Left ventricle myocardium superior (tissue), 1 donor: ENCODE data around the gene RPTOR. TPM values are rescaled to one million over a fixed set of nuclear protein-coding genes. Genes with fewer than 3 reads are reported as not detected.
"Not testable (repeated sequence)": the region's sequence is repeated elsewhere in the genome, so short reads cannot be mapped to it uniquely, and the experiment has no call there.

Source experiments
- ATAC-seq: fragments of 200-7000 bp; cut with Tn5 transposase; one replicate; pipeline ENCODE4 v1.9.1; 2020; ENCODE audit warnings: mild to moderate bottlenecking, moderate library complexity
- DNase-seq: peaks from one replicate; pipeline ENCODE4 v3.0.0-alpha.2; 2020
- intact Hi-C: fragments of 100-400 bp; cut with micrococcal nuclease; formaldehyde crosslinking; loops from one replicate; pipeline ENCODE4 v1.11.0; 2022
- total RNA-seq: library from RNA; stranded (reverse); fragmentation: NEBNext Ultra II Directional; extraction: Animal tissue kit (Norgen Biotek cat#: 25700); gene quantifications from one replicate; pipeline ENCODE4 v1.2.1, GENCODE V29; 2021
- donor health status: DM: no; HTN: yes; CAD: no; lungs with severe emphysema.

Gene RPTOR
- total RNA-seq, 1 donor from 2014 or later: 20.9 TPM

DNA sequence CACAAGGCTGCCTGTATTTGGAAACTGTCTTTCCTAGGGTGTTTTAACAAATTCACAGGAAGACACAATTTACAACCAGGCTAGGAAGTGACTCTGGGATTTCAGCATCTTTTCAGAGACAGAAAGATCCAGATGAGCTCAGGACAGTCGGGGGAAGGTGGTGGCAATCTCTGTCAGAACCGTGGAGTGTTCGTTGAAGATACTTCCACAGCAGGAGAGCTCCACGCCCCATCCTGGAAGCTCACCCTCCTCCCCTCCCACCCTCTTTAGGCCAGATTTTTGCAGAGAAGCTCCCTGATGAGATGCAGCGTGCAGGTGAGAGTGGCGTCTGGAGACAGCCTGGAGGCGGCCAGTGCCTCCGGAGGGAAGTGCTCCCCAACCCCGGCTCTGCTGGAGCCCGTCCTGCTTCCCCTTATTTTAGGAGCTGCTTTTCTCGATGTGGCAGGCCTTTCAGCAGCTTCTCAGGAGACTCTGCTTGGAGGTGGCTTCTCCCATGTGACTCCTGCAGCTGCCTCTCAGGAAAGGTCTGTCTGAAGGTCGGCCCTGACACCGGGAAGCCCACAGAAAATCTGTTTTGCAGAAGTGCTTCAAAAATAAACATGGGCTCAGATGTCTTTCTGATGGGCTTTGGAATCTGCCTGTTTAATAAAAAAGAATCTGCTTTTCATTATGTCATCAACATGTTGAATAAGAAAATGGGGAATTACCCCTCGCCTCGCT, 260.6 kb downstream of the RPTOR start:
- intact Hi-C loops: no loop called here
- no peak for ATAC-seq
- no peak for DNase-seq

- intact Hi-C loops: no loop called here
- ATAC-seq: no peak
Observed at GRCh38 chr17:80807014-80807413, 262.4 kb downstream of the RPTOR start.

GRCh38 chr17:80807882-80808281, 263.2 kb downstream of the RPTOR start:
- ATAC-seq: no peak
- no peak for DNase-seq

More at GRCh38 chr17:80807014-80807413, 262.4 kb downstream of the RPTOR start:
- no peak for DNase-seq

DNA sequence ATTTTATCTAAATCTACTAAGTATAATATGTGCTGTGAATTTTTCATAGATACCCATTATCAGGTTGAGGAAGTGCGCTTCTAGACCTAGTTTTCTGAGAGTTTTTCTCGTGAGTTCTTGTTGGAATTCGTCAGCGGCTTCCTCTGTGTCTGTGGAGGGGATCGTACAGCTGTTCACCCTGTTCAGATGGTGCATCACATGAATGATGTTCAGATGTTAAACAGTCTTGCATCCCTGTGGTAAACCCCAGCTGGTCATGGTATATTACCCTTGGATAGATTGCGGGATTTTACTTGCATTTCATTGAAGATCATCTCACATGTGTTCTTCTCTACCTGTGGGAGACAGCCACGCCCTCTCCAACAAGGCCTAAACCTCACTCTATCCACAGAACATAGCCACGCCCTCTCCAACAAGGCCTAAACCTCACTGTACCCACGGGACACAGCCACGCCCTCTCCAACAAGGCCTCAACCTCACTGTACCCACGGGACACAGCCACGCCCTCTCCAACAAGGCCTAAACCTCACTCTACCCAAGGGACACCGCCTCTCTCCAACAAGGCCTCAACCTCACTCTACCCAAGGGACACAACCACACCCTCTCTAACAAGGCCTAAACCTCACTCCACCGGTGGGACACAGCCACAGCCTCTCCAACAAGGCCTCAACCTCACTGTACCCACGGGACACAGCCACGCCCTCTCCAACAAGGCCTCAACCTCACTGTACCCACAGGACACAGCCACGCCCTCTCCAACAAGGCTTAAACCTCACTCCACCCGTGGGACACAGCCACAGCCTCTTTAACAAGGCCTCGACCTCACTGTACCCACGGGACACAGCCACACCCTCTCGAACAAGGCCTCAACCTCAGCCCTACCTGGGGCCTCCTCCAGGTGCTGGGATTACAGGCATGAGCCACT, 266.8 kb downstream of the RPTOR start:
- ATAC-seq: no peak
- intact Hi-C loops: no loop called here
- no peak for DNase-seq

More at GRCh38 chr17:80807882-80808281, 263.2 kb downstream of the RPTOR start:
- intact Hi-C loops: no loop called here

- intact Hi-C loops: no loop called here
- DNase-seq: no peak
- ATAC-seq: no peak
Observed at GRCh38 chr17:80812362-80813088, 267.9 kb downstream of the RPTOR start.

DNA sequence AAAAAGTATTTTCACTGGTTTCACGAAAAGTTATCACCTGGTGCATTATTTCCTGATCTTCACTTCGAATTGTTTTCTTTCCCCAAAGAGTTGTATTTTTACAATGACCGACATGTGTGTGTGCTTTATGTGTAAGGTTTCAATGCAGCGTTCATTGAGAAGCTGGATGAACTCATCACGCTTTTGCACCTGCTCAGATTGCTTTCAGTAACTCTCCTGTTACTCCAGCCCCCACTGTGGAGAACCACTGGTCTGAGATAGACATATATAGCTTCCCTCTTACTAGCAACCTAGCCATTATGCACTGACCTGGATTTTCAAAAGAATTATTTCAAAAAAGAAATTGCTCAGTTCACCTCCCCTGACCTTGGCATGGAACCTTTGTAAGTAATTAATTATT, 268.7 kb downstream of the RPTOR start:
- intact Hi-C loops: no loop called here
- ATAC-seq (no peak), DNase-seq (no peak)

- intact Hi-C loops: no loop called here
Observed at GRCh38 chr17:80814491-80814890, 269.9 kb downstream of the RPTOR start.

DNA sequence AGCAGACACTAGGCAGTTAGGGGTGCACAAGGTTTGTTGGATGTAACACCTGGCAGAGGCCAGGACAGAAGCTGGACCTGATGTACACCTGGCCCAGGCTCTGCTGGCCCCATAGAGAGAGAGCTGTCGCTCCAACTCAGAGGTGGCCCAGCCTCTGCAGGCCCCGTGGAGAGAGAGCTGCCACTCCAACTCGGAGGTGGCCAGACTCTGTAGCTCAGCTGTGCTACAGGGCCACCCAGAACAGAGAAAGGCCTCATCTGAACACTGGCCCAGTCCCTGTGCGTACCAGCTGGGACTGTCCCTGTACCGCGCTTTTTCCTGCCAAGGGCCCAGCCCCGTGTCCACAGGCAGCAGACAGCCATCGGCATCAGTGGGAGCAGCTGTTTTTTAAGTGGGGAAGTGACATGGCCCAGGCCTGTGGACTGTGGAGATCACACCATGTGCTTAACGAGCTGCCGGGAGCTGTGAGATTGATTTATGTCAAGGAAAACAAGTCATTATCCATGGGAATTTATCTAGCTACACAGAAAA, 270.6 kb downstream of the RPTOR start:
- ATAC-seq (no peak), DNase-seq (no peak)
- intact Hi-C loops: no loop called here

More at GRCh38 chr17:80814491-80814890, 269.9 kb downstream of the RPTOR start:
- no peak for ATAC-seq
- no peak for DNase-seq

DNA sequence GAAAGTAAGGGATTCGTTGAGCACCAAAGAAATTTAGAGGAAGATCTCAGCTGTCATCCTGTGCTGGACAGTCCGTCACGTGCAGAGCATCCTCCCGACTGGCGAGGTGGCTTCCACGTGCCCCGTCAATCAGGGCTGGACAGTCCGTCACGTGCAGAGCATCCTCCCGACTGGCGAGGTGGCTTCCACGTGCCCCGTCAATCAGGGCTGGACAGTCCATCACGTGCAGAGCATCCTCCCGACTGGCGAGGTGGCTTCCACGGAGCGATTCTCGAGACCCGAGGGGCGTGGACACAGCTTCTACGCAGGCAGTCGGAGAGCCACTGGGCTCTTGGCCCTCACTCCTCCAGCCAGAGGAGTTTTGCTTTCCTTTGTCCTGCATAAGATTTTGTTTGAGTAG, 271.1 kb downstream of the RPTOR start:
- DNase-seq, ATAC-seq, intact Hi-C loops: not testable (repeated sequence)

GRCh38 chr17:80816241-80817103, 271.8 kb downstream of the RPTOR start:
- no peak for DNase-seq

GRCh38 chr17:80817321-80817845, 272.7 kb downstream of the RPTOR start:
- ATAC-seq (no peak), DNase-seq (no peak)
- intact Hi-C loops: no loop called here

More at GRCh38 chr17:80816241-80817103, 271.8 kb downstream of the RPTOR start:
- intact Hi-C loops: no loop called here
- no peak for ATAC-seq

DNA sequence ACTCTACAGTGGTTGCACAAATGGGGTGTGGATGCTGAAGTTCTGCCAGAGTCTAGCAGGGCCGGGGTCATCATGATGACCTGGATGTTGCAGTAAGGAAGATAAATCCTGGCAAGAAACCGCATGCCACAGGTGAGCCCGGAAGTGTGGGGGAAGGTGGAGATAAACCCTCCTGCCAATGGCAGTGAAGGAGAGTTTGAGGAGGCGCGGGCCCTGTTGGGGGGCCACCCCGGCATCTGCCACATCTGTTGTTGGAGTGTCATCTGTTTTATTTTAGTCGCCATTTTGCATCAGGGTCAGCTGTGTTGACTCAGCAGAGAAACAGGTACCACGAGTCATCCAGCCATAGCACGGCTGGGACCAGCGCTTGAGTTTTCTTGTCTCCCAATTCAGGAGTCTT, 273.2 kb downstream of the RPTOR start:
- ATAC-seq: no peak
- intact Hi-C loops: no loop called here
- no peak for DNase-seq

DNA sequence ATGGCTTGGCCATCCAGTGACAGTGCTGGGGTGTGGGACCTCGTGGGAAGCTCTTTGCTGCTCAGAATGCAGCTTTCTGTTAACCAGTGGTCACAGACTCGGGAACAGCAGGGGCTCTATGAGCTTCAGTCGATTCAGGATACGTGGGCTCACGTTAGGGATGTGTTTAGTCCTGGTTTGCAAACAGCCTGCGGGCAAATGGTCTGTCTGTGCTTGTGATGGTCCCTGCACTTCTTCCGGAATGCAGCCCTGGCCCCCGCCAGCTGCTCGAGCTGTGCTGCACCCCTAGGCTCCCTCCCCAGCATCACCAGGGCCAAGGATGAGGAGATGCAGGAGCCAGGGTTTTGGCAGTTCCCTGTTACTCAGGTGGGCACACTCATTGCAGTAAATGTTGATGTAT, 274.2 kb downstream of the RPTOR start:
- DNase-seq (no peak), ATAC-seq (no peak)
- intact Hi-C loops: no loop called here

GRCh38 chr17:80819422-80820164, 275.0 kb downstream of the RPTOR start:
- ATAC-seq (no peak), DNase-seq (no peak)
- intact Hi-C loops: no loop called here

DNA sequence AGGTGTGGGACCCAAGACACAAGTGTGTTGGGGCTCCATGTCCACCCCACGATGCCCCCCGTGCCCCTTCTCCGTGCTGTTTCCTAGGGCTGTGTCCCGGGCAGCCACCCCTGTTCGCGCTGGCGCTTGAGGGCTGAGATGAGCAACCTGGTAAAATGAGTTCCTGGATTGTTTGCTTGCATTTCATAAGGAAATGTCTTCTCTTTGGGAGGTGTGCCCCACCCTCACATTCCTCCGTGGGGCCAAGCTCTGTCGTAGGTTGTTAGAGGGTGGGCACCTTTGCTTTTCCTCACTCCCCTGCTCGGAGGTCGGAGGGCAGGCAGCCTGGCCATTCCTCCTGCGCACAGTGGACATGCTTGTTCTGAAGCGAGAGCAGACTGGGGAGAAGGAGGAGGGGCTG, 275.7 kb downstream of the RPTOR start:
- intact Hi-C loops: no loop called here
- DNase-seq: no peak
- ATAC-seq: no peak

DNA sequence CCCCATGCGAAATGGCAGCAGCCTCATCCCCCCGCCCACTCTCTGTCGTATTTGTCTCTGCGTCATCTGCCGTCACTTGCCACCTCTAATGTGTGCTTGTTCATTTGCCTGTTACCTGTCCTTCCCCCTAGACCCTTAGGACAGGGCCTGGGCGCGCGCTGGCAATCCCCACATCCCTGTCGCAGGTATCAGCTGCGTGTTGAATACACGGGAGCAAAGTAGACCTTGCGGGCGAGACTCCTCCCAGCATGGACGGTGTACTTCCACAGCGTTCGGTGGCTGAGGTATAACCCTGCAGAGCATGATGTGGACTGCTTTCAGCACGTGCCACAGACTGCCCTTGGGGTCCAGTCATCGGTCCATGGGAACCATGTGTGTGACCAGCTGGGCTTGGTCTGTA, 276.9 kb downstream of the RPTOR start:
- DNase-seq: no peak
- ATAC-seq: no peak
- intact Hi-C loops: no loop called here

DNA sequence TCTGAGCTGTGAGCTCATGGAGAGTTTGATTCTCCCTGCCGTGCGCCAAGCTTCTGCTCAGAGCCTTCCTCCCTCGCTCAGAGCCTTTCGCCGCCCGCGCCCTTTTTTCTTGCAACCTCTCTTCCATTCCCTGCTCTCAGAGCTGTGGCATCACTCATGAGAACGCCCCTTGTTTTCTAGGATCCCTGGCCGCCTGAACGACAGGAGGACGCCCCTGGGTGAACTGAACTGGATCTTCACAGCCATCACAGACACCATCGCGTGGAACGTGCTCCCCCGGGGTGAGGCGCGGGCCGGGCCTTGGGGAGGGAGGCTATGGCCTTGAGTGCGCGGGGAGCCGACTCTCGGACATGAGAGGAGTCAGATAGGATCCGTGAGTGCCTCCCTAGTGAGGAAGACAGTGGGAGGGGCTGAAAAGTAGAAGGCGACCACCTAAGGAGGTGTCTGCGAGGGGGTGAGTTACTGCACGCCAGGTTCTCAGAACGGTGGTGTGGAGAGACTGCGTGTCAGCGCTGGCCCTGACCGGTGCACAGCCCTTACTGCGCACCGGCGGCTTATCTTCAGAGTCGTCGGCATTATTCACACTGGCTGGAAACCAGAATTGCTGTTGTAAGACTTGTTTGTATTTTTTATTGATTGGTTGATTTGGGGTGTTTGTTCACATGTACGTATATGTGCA, 277.5 kb downstream of the RPTOR start:
- intact Hi-C loops: no loop called here
- DNase-seq (no peak), ATAC-seq (no peak)
